GM19324 (cell line): ENCODE results near the gene NAV1.
"Not testable (repeated sequence)": the region's sequence is repeated elsewhere in the genome, so short reads cannot be mapped to it uniquely, and the experiment has no call there.

Experiments used
- ATAC-seq: cut with Tn5 transposase; IDR thresholded peaks from one replicate; pipeline ENCODE4 v1.9.1; 2021; ENCODE audit warnings: mild to moderate bottlenecking, moderate library complexity; ENCODE audit not compliant: unreplicated experiment, low FRiP score

The NAV1 gene

DNA sequence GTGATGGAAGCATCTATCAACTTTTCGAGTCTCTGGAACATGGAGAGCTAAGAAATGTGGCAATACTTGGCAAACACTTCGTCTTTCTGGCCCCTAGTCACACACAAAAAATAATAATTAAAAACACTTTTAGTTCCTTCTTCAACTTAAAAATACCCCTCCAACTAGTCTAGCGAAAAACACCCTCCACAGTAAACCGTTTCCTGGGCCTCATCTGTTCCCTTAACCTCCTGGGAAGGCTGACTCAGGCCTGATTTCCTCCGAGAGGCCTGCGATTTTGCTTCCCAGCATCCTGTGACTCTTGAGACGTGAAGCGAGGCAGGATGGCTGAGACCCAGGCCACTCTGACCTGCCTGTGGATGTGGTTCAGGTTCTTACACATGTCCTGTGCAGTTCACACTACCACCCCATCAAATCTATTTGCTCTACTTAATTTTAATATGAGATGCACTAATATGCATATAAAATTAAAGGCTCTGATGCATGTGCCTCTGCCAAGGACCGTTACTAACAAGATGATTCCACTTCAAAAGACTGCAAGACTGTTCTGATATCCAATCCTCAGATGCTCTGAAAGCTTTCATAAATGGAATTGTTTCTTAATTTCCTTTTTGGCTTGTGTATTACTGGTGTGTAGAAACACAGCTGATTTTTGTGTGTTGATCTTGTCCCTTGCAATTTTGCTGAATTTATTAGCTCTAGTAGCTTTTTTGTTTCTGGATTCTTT, 3.5 kb downstream of the NAV1 start:
- ATAC-seq: no peak

DNA sequence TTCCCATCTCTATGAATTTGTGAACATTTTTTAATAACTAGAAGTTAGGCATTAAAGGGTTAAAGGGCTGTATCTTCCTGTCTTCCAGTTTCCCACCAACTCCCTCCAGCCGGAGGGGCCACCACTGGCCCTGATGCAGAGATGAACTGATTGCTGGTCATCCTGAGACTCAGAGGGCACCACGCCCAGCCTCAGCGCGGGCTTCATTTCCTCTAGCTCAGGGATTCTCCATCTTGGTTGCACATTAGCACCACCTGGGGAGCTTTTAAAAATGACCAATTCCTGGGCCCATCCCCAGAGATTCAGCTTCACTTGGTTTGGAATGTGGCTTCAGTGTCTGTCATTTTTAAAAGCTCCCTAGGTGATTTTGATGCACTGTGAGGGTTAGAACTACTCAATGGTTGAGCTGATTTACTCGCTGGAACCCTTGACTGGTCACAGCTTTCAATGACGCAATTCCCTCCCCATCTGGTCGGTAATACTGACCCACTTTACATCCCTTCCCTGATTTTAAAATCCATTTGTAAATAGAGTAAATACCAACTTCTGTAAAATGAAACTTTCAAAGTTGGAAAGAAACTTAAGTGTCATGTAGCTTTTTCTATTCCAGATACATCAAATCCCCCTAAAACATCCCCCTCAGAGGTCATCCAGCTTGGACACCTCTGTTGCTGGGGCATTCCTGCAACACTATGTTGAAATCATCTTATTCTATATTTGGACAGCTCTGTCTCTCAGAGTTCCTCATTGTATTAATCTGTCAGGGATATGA, 5.1 kb downstream of the NAV1 start:
- no peak for ATAC-seq

DNA sequence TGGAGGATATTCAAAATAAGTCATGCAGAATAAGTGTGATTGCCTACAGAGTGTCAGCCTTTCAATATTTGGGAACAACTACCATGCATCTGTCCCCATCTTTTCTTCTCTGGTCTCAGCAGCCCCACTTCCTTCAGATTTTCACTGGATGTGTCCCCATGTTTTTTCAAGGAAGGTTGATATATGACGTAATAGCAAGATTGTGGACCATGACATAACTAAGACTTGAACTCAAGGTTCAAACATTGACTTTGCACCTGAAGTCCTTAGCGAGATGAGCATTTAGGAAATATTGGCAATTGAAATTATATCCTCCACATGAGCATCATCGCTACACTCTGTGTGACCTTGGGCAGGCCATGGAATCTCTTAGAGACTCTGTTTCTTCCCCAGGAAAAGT, 5.8 kb downstream of the NAV1 start:
- ATAC-seq: no peak

DNA sequence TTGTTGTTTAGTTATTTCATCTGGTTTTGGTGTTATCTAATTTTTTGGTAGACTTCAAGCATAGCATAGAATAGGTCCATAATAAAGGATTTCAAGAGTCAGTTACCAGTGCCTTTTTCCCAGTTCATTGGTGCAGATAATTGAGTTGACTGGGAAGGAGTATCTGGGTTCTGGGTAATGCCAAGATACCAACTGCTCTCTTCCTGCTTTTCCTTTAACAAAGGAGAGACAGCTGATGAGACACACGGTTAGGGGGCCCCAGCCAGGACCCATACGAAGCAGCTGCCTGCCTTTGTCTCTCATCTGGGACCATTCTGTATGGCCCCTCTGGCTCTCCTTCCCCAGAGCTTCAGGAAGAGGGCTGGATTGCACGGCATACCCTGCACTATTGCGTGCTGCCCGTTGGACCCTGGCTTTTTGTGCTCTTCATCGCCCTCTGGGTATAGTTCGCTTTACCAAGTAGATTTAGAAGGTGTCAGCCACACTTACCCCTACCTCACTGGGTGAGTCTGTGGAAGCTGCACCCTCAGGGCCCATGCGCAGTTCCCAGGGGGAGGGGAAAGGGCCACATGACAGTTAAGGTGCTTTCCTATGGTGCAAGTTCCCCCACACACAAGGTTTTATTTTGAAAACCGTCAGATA, 7.0 kb downstream of the NAV1 start:
- ATAC-seq: no peak

DNA sequence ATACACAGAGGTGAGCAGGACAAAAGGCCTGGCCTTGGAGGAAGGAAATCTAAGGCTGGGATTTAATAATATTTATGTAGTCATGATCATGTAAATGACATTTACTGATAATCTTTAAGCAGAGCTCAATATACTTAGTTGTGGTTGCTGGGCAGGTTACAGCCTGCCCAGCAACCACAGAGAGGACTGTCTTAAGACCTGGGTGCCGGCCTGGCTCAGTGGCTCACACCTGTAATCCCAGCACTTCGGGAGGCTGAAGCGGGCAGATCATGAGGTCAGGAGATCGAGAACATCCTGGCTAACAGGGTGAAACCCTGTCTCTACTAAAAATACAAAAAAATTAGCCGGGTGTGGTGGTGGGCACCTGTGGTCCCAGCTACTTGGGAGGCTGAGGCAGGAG, 10.6 kb downstream of the NAV1 start:
- not testable (repeated sequence) for ATAC-seq

DNA sequence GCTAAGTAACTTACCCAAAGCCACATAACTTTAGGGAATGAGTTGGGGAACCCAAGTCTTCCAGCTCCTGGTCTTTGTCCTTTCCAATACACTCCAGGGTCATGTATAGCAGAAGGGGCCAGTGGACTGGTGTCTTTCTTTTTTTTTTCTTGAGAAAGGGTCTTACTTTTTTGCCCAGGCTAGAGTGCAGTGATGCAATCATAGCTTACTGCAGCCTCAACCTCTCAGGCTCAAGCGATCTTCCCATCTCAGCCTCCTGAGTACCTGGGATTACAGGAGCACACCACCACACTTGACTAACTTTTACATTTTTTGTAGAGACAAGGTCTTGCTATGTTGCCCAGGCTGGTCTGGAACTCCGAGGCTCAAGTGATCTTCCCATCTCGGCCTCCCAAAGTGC, 12.2 kb downstream of the NAV1 start:
- no peak for ATAC-seq

DNA sequence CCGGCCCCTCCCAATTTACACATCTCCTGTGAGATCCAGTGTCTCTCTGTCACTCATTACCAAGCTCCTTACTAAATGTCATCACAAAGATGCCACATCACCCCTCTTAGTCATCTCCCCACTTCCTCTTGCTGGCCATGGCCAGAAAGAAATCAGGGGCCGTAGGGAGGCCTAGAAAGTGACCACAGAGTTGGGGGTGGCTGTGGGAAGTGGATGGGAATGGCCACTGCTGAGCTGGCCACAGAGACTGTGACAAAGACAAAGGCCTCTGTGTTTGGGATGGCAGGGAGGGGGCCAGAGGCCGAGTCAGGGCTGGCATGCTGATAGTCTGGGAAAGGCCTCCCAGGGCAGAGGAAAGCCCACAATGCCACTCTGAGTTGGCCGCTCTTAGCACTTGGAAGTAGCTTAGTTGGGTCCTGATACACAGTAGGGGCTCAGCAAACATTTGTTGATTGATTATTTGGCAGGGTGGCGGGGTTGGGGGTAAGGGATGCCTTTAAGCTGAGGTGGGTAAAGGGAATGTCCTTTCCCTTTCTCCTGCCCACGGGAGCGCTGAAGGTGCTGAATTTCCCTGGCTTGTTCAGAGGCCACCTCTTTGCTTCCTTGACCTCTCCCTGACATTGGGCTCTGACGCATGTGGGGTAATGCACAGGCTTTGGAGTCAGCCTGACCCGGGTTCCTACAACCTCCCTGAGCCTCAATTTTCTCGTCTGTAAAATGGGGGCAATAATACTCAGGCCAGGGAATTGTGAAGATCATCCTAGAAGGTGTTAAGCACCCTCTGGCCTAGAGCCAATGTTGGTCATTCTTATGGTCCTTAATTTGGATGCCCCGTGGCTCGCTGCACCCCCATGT, 13.2 kb downstream of the NAV1 start:
- ATAC-seq: no peak

DNA sequence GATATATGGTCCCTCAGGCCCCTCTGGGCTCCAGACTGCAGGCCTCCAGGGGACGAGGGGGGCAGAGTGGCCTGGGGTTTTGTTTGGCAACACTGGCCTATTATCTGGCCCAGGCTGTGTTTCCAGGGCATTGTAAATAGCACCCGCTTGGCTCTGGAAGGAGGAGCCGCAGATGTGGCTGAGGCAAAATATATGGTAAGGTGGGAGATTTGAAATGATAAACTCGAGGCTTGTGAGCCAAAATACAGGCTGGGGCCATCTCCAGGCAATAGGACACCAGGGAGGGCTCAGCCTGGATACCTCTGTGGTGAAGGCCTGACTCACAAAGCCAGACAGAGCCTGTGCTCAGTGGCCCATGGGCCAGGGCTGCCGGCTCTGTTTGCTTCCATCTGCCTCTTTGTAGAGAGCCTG, 14.0 kb downstream of the NAV1 start:
- ATAC-seq: no peak

DNA sequence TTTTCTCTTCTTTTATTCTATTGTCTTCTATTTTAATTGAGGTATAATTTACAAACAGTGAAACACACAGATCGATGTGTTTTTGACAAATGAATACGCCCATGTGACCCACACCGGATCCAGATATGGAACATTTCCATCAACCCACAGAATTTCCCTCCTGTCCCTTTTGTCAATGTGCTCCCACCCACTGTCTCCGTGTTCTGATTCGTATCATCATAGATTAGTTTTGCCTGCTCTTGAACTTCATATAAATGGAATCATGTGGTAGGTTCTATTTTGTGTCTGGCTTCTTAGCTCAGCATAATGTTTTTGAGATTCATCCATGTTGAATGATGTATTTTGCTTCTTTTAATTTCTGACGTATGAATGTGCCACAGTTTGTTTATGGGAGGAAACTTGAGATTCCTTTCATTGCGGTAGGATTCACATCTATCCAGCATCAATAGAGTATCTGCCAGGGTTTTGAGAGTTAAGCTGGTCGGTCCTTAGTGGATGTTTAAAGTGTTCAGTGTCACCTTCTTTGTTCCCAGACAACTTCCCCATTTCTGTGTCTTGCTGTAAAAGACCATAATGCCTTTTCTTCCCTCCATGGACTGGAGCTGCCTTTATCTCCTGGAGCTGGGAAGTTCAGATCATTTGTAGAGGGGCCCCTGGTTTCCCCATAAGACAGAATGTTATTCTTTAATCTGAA, 14.7 kb downstream of the NAV1 start:
- no peak for ATAC-seq

DNA sequence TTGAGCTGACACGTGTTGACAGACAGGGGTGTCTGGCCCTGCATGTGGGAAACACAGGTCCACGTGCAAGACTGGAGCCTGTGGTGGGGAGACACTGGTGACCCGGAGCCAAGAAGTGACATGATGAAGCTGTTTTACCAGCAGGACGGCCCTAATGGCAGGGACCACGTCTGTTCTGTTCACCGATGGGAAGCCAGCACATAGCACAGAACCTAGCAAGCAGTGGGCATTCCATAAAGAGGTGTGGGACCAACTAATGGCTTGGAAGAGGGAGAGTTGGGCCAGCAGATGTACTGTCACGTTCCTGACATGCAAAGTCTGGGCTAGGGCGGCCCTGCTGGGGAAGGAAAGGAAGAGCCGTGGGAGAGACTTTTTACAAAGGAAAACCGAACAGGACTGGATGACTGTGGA, 15.3 kb downstream of the NAV1 start:
- ATAC-seq: no peak

DNA sequence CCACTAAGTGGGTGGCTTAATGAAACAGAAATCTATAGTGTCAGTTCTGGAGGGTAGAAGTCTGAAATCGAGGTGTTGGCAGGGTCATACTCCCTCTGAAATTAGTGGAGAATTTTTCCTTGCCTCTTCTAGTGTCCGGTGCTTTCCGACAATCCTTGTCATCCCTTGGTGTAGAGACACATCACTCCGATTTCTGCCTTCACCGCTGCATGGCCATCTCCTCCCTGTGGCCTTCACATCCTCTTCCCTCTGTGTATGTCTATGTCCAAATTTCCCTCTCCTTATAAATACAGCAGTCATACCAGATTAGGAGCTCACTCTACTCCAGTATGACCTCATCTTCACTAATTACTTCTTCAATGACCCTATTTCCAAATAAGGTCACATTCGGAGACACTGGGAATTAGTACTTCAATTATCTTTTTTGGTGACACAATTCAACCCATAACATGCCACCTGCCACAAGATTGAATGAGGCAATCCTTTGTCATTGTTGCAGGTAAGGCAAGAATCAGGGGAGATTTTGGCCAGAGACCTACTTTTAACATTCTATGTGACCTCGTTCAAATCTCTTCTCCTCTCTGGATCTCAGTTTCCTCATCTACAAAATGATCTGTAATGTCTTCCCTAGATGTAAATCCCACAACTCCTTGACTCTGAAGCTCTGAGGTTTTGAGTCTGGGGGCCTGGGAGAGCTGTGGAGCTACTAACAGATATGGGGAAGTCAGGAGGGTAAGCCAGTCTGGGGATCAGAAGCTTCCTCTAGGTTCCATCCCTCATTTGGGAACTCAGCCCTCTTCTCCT, 16.1 kb downstream of the NAV1 start:
- no peak for ATAC-seq

DNA sequence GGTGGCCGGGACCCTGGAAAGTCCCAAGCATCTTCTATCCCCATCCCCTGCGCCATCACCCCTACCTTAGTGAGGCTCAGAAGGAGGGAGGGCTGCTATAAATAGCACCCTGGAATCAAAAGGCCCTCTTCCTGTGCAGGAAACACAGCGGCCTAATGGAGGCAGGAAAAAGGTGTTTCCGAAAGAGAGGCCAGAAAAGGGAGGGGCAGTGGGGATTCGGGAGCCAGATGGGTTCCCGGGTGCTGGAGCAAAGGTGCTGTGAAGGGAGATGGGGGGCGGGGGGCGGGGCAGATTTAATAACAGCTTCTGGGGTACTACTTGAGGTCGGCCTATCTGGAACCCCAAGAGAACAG, 16.6 kb downstream of the NAV1 start:
- no peak for ATAC-seq

DNA sequence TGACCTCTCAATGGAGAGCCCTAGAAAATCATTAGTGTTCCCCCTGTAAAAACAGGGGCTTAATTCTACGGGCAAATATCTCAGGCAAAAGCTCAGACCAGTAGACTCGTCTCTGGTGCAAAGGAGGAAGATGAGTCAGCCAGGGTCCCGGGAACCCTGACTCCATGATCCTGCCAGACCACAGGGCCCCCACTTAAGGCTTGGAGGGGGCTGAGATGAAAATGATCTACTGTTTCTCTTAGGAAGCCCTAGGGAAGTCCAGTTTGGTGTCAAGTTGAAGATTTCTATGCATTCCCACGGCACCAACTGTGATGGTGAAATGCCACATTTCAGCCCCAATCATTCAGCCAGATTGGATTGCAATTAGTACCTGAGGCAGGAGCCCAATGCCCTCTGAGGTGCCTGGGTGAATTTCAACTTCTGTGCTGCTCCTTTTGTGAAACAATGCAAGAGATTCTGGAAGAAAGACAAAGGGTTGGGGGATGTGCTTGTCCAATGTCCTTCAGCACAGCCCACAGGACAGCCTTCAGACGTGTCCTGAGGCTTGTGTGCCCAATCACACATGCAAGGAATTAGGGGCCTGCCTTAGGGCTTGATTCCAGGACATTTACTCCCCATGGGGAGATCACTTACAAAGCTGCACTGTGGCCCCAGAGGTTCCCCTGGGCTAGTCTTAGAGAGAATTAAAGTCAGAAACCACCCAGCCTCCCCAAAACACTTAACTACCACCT, 18.1 kb downstream of the NAV1 start:
- no peak for ATAC-seq

DNA sequence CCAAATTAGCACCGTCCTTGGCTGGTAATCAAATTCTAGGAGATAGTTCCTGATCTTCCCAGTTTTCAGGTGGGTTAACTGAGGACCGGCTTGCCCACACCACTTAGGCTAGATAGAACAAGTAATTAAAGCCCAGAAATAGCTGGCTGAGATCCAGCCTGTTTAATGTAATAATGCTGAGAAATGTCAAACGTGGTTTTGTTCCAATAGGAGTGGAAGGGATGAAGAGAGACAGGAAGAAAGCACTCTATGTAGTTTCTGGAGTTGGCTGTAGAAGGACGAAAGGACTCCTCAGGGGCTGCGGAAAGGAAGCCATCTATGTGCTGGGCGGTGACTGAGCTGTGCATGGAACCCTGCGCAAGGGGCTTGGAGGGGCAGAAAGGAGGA, 18.6 kb downstream of the NAV1 start:
- ATAC-seq: no peak

DNA sequence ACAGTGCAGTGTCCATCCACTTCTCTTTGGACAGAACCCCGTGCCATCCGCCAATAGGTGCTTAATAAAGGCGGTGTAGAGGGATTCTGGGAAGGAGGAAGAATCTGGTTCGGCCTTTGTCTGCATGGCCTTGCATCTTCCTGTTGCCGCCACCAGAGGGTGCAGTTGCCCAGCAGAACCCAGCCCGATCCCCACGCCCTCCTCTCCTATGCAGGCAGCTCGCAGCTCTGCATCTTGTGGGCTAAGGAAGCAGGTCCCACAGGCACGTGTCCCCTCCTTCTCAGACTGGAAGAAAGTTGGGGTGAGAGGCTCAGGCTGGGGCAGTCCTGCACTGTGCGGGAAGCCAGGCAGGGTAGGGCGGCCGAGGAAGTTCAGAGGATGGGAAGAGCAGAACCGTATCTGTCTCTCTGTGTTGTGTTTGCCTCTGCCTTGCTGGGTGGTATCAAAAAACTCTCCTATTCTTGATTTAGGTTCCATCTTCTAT, 20.8 kb downstream of the NAV1 start:
- peak; percentile 67 for ATAC-seq

DNA sequence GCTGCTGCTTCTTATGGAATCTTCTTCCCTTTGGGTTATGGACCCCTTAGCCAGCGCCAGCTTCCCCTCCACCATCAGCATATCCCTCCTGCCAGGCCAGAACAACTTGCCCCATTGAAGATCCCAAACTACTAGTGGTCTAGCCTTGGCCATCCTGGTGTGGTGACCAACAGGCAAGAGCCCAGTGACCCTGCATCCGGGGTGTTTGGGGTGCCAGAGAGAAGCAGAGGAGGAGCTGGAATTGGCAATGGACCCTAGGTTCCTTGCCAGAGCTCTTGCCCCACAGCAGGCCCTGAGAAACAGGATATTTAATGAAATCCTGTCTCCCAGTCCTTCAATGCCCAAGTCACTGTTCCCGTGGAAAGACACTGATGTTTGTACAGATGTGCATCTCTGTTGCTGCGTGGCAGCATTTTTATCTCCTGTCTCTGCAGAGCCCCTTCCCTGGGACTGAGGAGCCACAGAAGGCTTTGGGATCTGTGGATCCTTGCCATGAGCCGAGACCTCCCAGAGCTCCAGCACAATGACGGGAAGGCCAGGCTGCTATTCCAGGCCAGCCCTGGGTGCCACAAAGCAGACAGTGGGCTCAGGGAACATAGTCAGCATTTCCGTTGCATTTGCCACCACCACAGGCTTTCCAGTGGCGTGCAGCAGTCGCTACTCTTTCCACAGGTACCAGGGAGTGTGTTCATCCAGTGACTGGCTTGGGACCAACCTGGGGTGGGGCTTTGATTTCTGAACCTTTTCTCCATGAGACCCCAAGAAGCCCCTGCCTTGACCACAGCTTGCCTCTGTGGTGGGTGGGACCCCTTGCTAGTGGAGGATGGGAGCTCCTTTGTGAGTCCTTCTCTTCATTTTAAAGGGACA, 21.6 kb downstream of the NAV1 start:
- no peak for ATAC-seq

DNA sequence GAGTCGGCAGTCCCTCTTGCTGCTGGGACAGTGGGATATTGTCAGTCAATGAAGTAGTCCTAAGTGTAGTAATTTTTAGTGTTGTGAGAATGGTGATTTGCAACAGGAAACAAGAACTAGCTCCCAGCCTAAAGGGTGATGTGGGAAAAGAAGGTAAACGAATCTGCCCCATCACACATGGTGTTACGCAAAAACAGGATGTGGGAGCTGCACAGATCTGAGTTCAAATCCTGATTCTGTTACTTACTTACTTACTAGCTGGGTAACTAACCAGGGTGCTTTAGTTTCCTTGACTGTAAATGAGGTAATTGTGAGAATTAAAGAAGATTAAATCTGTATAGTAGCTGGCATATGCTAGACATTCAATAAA, 22.3 kb downstream of the NAV1 start:
- no peak for ATAC-seq

DNA sequence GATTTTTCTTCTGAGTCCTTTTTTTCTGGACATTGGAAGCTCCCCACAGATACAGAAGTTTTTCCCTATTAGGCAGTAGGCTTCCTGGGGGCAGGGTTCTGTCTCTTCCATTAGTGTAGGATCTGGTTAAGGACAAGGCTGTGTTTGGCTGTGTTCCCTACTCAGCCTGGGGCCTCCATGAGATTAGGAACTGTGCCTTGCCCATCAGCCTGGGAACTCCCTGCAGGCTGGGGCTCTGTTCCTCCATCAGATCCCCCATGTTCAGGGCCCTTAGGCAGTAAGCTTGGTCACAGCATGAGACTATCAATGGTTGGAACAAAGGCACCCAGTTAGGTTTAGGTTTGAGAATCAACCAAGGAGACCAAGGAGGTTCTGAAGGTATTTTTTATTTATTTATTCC, 22.7 kb downstream of the NAV1 start:
- no peak for ATAC-seq
